Endothelial cell of umbilical vein (primary cell): Measurements from ENCODE around the gene ACAP2. TPM values are rescaled to one million over a fixed set of nuclear protein-coding genes. Genes with fewer than 3 reads are reported as not detected.

ENCODE experiments used
- BruUV-seq: library from RNA; stranded (reverse); fragments of 400-500 nt; replicated peaks from 2 replicates; lab custom pipeline; 2021; lab: Mats Ljungman, UMichigan
- CTCF ChIA-PET: fragments of 300-600, 350-600 bp; sonication (Branson Sonifier 250); formaldehyde crosslinking; loops from one replicate; lab custom pipeline; 2021; ENCODE audit warnings: antibody characterized with exemption, inconsistent platforms; lab: Charles Lee
- POLR2A ChIA-PET: fragments of 300-600, 350-600 bp; sonication (Branson Sonifier 250); formaldehyde crosslinking; loops from one replicate; lab custom pipeline; 2021; ENCODE audit warnings: antibody characterized with exemption, inconsistent platforms; lab: Charles Lee
- DNase-seq: peaks from one replicate; pipeline ENCODE4 v3.0.0-alpha.2; 2011; ENCODE audit warnings: low read depth, low spot score
- FAIRE-seq: peaks from 2 replicates; lab custom pipeline; 2011; peaks lifted over from hg19 to GRCh38; lab: Jason Lieb, UNC
- H2AFZ ChIP-seq: 2 replicates; pipeline ENCODE4 v1.6.0; 2012; ENCODE audit warnings: low read depth, low read length, control low read depth, inconsistent platforms
- H3K27ac ChIP-seq: 2 replicates; pipeline ENCODE4 v1.5.1; 2011; ENCODE audit warnings: low read depth, mild to moderate bottlenecking, control low read depth, low read length, moderate library complexity; ENCODE audit not compliant: insufficient read depth
- H3K27me3 ChIP-seq, 2 experiments: 2 replicates each; pipeline versions ENCODE4 v1.6.0 to v1.6.1; 2011; ENCODE audit warnings: low read length in 2 of 2, mixed read lengths in 1 of 2; ENCODE audit not compliant: control insufficient read depth in 2 of 2, insufficient read depth in 2 of 2
- H3K36me3 ChIP-seq, 2 experiments: 2 replicates in 1 of 2; 3 replicates in 1 of 2; pipeline ENCODE4 v1.5.1; 2011; ENCODE audit warnings: low read length in 2 of 2, mild to moderate bottlenecking in 1 of 2, moderate library complexity in 1 of 2; ENCODE audit not compliant: control insufficient read depth in 2 of 2, insufficient read depth in 2 of 2; ENCODE audit errors: extremely low read depth in 1 of 2
- H3K4me1 ChIP-seq: 3 replicates; pipeline ENCODE4 v1.5.1; 2011; ENCODE audit warnings: mild to moderate bottlenecking, low read length; ENCODE audit not compliant: control insufficient read depth, insufficient read depth; ENCODE audit errors: extremely low read depth
- H3K4me2 ChIP-seq: 2 replicates; pipeline ENCODE4 v1.6.1; 2011; ENCODE audit warnings: low read length, control low read depth, mixed read lengths; ENCODE audit not compliant: insufficient read depth
- H3K4me3 ChIP-seq, 3 experiments: fragments of 200-600 bp in 1 of 3; sonication (generic), shearing (Covaris generic) in 1 of 3; replicated peaks in 1 of 3; 2 replicates each; pipeline ENCODE4 v1.5.1; 2011 to 2016; ENCODE audit warnings: control low read depth in 3 of 3, low read length in 3 of 3, mild to moderate bottlenecking in 2 of 3, inconsistent platforms in 1 of 3, low read depth in 1 of 3, moderate library complexity in 1 of 3; ENCODE audit not compliant: insufficient read depth in 1 of 3
- H3K79me2 ChIP-seq: 2 replicates; pipeline ENCODE4 v1.6.0; 2012; ENCODE audit warnings: low read length, inconsistent platforms; ENCODE audit not compliant: control insufficient read depth, insufficient read depth
- H3K9ac ChIP-seq: replicated peaks from 2 replicates; pipeline ENCODE3; 2011; ENCODE audit warnings: low read length, control low read depth; ENCODE audit not compliant: insufficient read depth; ENCODE audit errors: extremely low read depth
- H3K9me1 ChIP-seq: replicated peaks from 3 replicates; pipeline ENCODE4 v1.6.0; 2011; ENCODE audit warnings: mild to moderate bottlenecking, low read length; ENCODE audit not compliant: control insufficient read depth, insufficient read depth; ENCODE audit errors: extremely low read depth
- H3K9me3 ChIP-seq: replicated peaks from 2 replicates; pipeline ENCODE4 v1.5.1; 2012; ENCODE audit warnings: low read length, inconsistent platforms; ENCODE audit not compliant: control insufficient read depth, insufficient read depth
- H4K20me1 ChIP-seq: replicated peaks from 2 replicates; pipeline ENCODE3; 2011; ENCODE audit warnings: mild to moderate bottlenecking, low read length; ENCODE audit not compliant: control insufficient read depth, insufficient read depth; ENCODE audit errors: extremely low read depth
- CTCF ChIP-seq, 2 donors: IDR thresholded peaks; 1 replicate in 1 of 2; 2 replicates in 1 of 2; pipeline ENCODE4 v1.5.1; 2011; ENCODE audit warnings: low read length in 2 of 2, mild to moderate bottlenecking in 2 of 2, moderate library complexity in 2 of 2, control low read depth in 1 of 2, inconsistent platforms in 1 of 2, low read depth in 1 of 2; ENCODE audit not compliant: insufficient read depth in 1 of 2; ENCODE audit errors: extremely low read depth in 1 of 2
- EZH2 ChIP-seq: IDR thresholded peaks from 2 replicates; pipeline ENCODE4 v1.6.1; 2012; ENCODE audit warnings: borderline replicate concordance, low read depth, mild to moderate bottlenecking, moderate library complexity, low read length, inconsistent platforms; ENCODE audit not compliant: severe bottlenecking
- FOS ChIP-seq: IDR thresholded peaks from 2 replicates; pipeline ENCODE4 v1.6.1; 2011; ENCODE audit warnings: mild to moderate bottlenecking, low read length, moderate library complexity, borderline replicate concordance; ENCODE audit not compliant: insufficient read depth
- GATA2 ChIP-seq: IDR thresholded peaks from 2 replicates; pipeline ENCODE4 v1.7.0; 2011; ENCODE audit warnings: low read depth, mild to moderate bottlenecking, moderate library complexity, mixed read lengths, low read length; ENCODE audit not compliant: insufficient read length, insufficient read depth
- MAX ChIP-seq: IDR thresholded peaks from 2 replicates; pipeline ENCODE4 v1.6.1; 2011; ENCODE audit not compliant: insufficient read depth, insufficient read length
- MYC ChIP-seq: IDR thresholded peaks from one replicate; pipeline ENCODE4 v1.6.1; 2011; ENCODE audit warnings: mild to moderate bottlenecking, low read depth, low read length
- dilution Hi-C: fragments of 300-500 bp; cut with MboI; formaldehyde crosslinking; loops from one replicate; pipeline ENCODE4 v1.15.0; 2019; ENCODE audit warnings: low sequenced_read_pairs; ENCODE audit not compliant: extremely low pct_ligation_motif_present
- intact Hi-C: fragments of 100-400 bp; cut with micrococcal nuclease; formaldehyde crosslinking; loops from one replicate; pipeline ENCODE4 v1.10.0; 2022
- polyA plus RNA-seq, 4 experiments: library from polyadenylated mRNA; depleted of rRNA in 3 of 4; stranded (reverse) in 3 of 4; unstranded in 1 of 4; fragments of >200 nt; gene quantifications; 2 replicates each; pipeline versions ENCODE4 v1.2.1 to v1.2.3, GENCODE V29; 2011 to 2012; ENCODE audit warnings: missing spikeins in 1 of 4
- total RNA-seq: library from RNA; stranded (reverse); gene quantifications from 2 replicates; pipeline ENCODE4 v1.2.3, GENCODE V29; 2021

The ACAP2 gene
- total and polyA plus RNA-seq, 2 donors (not counting 3 experiments of a cell fraction or from before 2014, with no cell fraction given) = 13.6 to 36.9 TPM

- H3K9ac ChIP-seq = no peak overlapping the region
- no peak overlapping the region for H3K4me2 ChIP-seq
- peaks cover 28% of the 10 kb centered on the region for H3K79me2 ChIP-seq
- peaks cover 0 to under 1% of the 10 kb centered on the region in 2 experiments for H3K36me3 ChIP-seq
- H3K4me3 ChIP-seq = no peak overlapping the region
- H4K20me1 ChIP-seq = no peaks in the 10 kb centered on the region
- ChIA-PET POLR2A (no interaction called here), CTCF (interaction anchor here (0.6 to 2.1 kb wide), 15 partner anchors 12 to 580 kb away, joined by 3 to 12 read pairs (median 4); partner anchors contain the start of gene LSG1)
- no peaks in the 10 kb centered on the region for H3K4me1 ChIP-seq
- H2AFZ ChIP-seq = no peak overlapping the region
- intact Hi-C loops (no loop called here), dilution Hi-C loops (no loop called here)
- DNase-seq (no peak), FAIRE-seq (no peak)
- H3K9me3 ChIP-seq = no peaks in the 10 kb centered on the region
- TF ChIP-seq MYC (no peak), MAX (no peak), FOS (no peak), CTCF (IDR thresholded peaks at IDR 0.05; ENCODE audit: extremely low read depth in 1 of 2, insufficient read depth in 1 of 2, low read depth in 1 of 2, low read length in 2 of 2) (no peak), EZH2 (no peak), GATA2 (no peak)
- no peak overlapping the region for H3K27ac ChIP-seq
- H3K9me1 ChIP-seq = no peaks in the 10 kb centered on the region
- no TSS peak for BruUV-seq
- H3K27me3 ChIP-seq = no peaks in the 10 kb centered on the region
These were observed 191.3 kb downstream of the ACAP2 start for GRCh38 chr3:195251336-195252065.
